A673 (cell line): Measurements from ENCODE around the gene ACSS1. TPM values are rescaled to one million over a fixed set of nuclear protein-coding genes. Genes with fewer than 3 reads are reported as not detected.

Experiments
- BruUV-seq: library from RNA; stranded (reverse); fragments of 400-500 nt; replicated peaks from 2 replicates; lab custom pipeline; 2021; lab: Mats Ljungman, UMichigan
- CTCF ChIA-PET: fragments of 300-600 bp; sonication (Branson Sonifier 250); formaldehyde crosslinking; loops from one replicate; lab custom pipeline; 2022; ENCODE audit warnings: antibody characterized with exemption; lab: Charles Lee
- POLR2A ChIA-PET: fragments of 300-600 bp; sonication (Branson Sonifier 250); formaldehyde crosslinking; loops from one replicate; lab custom pipeline; 2022; ENCODE audit warnings: antibody characterized with exemption; ENCODE audit not compliant: low non-redundant PET; lab: Charles Lee
- DNase-seq: peaks from one replicate; pipeline ENCODE4 v3.0.0-alpha.2; 2015; ENCODE audit warnings: low spot score
- H3K27ac ChIP-seq: fragments of 200-600 bp; sonication (generic); 2 replicates; pipeline ENCODE4 v1.5.1; 2016; ENCODE audit warnings: mixed run types, low read depth, mild to moderate bottlenecking, mixed read lengths, antibody characterized with exemption, low read length; ENCODE audit not compliant: poor library complexity, severe bottlenecking
- H3K27me3 ChIP-seq: fragments of 200-600 bp; sonication (generic); replicated peaks from 2 replicates; pipeline ENCODE4 v1.6.1; 2017; ENCODE audit warnings: mixed run types, low read depth, mild to moderate bottlenecking, mixed read lengths, antibody characterized with exemption, low read length; ENCODE audit not compliant: insufficient read depth, poor library complexity
- H3K36me3 ChIP-seq: fragments of 200-600 bp; sonication (generic); 2 replicates; pipeline ENCODE4 v1.6.1; 2016; ENCODE audit warnings: mixed run types, mild to moderate bottlenecking, mixed read lengths, antibody characterized with exemption, low read length; ENCODE audit not compliant: insufficient read depth, poor library complexity, severe bottlenecking
- H3K4me1 ChIP-seq: fragments of 200-600 bp; sonication (generic); 2 replicates; pipeline ENCODE4 v1.6.1; 2017; ENCODE audit warnings: mixed run types, mild to moderate bottlenecking, mixed read lengths, antibody characterized with exemption, low read length; ENCODE audit not compliant: insufficient read depth, poor library complexity, severe bottlenecking
- H3K4me3 ChIP-seq: fragments of 200-600 bp; sonication (generic); 2 replicates; pipeline ENCODE4 v1.5.1; 2016; ENCODE audit warnings: low read depth, mixed run types, mild to moderate bottlenecking, mixed read lengths, low read length; ENCODE audit not compliant: poor library complexity, severe bottlenecking
- H3K9me3 ChIP-seq: fragments of 200-600 bp; sonication (generic); 2 replicates; pipeline ENCODE4 v1.6.1; 2016; ENCODE audit warnings: mixed run types, low read depth, mild to moderate bottlenecking, mixed read lengths, antibody characterized with exemption, low read length; ENCODE audit not compliant: poor library complexity, severe bottlenecking
- CTCF ChIP-seq: fragments of 300-800, 200-600 bp; sonication (generic); conservative IDR thresholded peaks from 2 replicates; pipeline ENCODE4 v1.5.1; 2017; ENCODE audit warnings: low read depth, mild to moderate bottlenecking, antibody characterized with exemption, low read length, moderate library complexity, mixed read lengths
- EZH2 ChIP-seq: fragments of 200-600 bp; sonication (generic); IDR thresholded peaks from 2 replicates; pipeline ENCODE4 v1.6.1; 2017; ENCODE audit warnings: borderline replicate concordance, low read depth, mild to moderate bottlenecking, mixed read lengths, antibody characterized with exemption, low read length; ENCODE audit not compliant: poor library complexity, severe bottlenecking
- intact Hi-C: fragments of 100-400 bp; cut with micrococcal nuclease; formaldehyde crosslinking; loops from one replicate; pipeline ENCODE4 v1.10.0; 2022; ENCODE audit not compliant: unreplicated experiment
- total RNA-seq: library from RNA; stranded (reverse); gene quantifications from 2 replicates; pipeline ENCODE4 v1.2.3, GENCODE V29; 2021

ACSS1 gene
- total RNA-seq, 1 experiment from 2014 or later, result 3.9 TPM

DNA sequence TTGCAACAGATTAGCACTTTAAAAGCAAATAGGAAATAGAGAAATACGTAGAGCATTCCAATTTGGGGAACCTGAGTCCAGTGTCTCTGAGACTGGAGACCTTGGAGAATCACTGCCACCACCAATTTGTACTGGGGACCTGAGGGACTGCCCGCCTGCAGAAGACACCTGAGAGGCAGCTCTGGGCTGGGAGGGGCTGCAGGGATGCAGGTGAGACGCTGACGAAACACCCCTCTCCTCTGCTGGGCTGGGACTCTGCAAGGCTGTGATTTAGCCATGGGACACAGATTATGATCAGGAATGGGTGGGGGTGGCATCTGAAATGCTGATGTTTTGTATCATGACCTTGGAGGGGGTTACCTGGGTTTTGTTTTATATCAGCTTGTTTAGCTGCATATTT is 58.4 kb downstream of the ACSS1 start:
- intact Hi-C loops, result loop anchor here (10.0 kb wide), 1 partner anchor 225 kb away; no protein-coding TSS in a partner anchor
- no peaks in the 10 kb centered on the region for H3K4me1 ChIP-seq
- H3K9me3 ChIP-seq, result peaks cover 3% of the 10 kb centered on the region
- ChIA-PET CTCF (no interaction called here), POLR2A (no interaction called here)
- TF ChIP-seq EZH2, result no peak
- no peak for TF ChIP-seq CTCF
- H3K36me3 ChIP-seq, result no peaks in the 10 kb centered on the region
- H3K4me3 ChIP-seq, result no peak overlapping the region
- no peak overlapping the region for H3K27ac ChIP-seq
- DNase-seq, result no peak
- no TSS peak for BruUV-seq
- H3K27me3 ChIP-seq, result peaks cover 5% of the 10 kb centered on the region

- peaks cover 3% of the 10 kb centered on the region for H3K27me3 ChIP-seq
- TF ChIP-seq CTCF (no peak), EZH2 (no peak)
Measured at GRCh38 chr20:24998631-24999445, 59.1 kb downstream of the ACSS1 start.

GRCh38 chr20:24998121-24998520 is 59.8 kb downstream of the ACSS1 start:
- intact Hi-C loops, result loop anchor here (10.0 kb wide), 1 partner anchor 227 kb away; no protein-coding TSS in a partner anchor

More at GRCh38 chr20:24998631-24999445, 59.1 kb downstream of the ACSS1 start:
- no TSS peak for BruUV-seq
- no peak overlapping the region for H3K4me3 ChIP-seq
- intact Hi-C loops, result loop anchor here (10.0 kb wide), 1 partner anchor 226 kb away; no protein-coding TSS in a partner anchor
- DNase-seq, result no peak
- ChIA-PET CTCF (no interaction called here), POLR2A (no interaction called here)
- no peaks in the 10 kb centered on the region for H3K36me3 ChIP-seq
- H3K9me3 ChIP-seq, result peaks cover 3% of the 10 kb centered on the region
- no peak overlapping the region for H3K27ac ChIP-seq
- H3K4me1 ChIP-seq, result no peaks in the 10 kb centered on the region

More at GRCh38 chr20:24998121-24998520, 59.8 kb downstream of the ACSS1 start:
- ChIA-PET POLR2A (no interaction called here), CTCF (no interaction called here)
- Histone ChIP-seq H3K4me3 (no peak overlapping the region), H3K36me3 (no peaks in the 10 kb centered on the region), H3K27me3 (peaks cover 3% of the 10 kb centered on the region), H3K9me3 (peaks cover 3% of the 10 kb centered on the region), H3K27ac (no peak overlapping the region), H3K4me1 (peaks cover 5% of the 10 kb centered on the region)
- no TSS peak for BruUV-seq
- no peak for TF ChIP-seq CTCF
- TF ChIP-seq EZH2, result no peak
- no peak for DNase-seq
